Hepatocyte (in vitro differentiated cells): ENCODE measurements around the gene ATP6V1E1. TPM values are rescaled to one million over a fixed set of nuclear protein-coding genes. Genes with fewer than 3 reads are reported as not detected.

Source experiments
- DNase-seq: peaks from one replicate; pipeline ENCODE4 v3.0.0-alpha.2; 2016; ENCODE audit warnings: low spot score
- H2AFZ ChIP-seq: fragments of 200-600 bp; sonication (generic); 2 replicates; pipeline ENCODE4 v1.6.0; 2016; ENCODE audit warnings: antibody characterized with exemption, mild to moderate bottlenecking
- H3K27ac ChIP-seq: fragments of 200-600 bp; sonication (generic); 2 replicates; pipeline ENCODE4 v1.5.1; 2016; ENCODE audit warnings: mild to moderate bottlenecking
- H3K27me3 ChIP-seq: fragments of 200-600 bp; sonication (generic); 2 replicates; pipeline ENCODE4 v1.6.1; 2016
- H3K36me3 ChIP-seq: fragments of 200-600 bp; sonication (generic); replicated peaks from 2 replicates; pipeline ENCODE4 v1.5.1; 2016; ENCODE audit warnings: low read depth; ENCODE audit not compliant: insufficient read depth
- H3K4me1 ChIP-seq: fragments of 200-600 bp; sonication (generic); 2 replicates; pipeline ENCODE4 v1.5.1; 2016; ENCODE audit warnings: mild to moderate bottlenecking, moderate library complexity; ENCODE audit not compliant: insufficient read depth
- H3K4me2 ChIP-seq: fragments of 200-600 bp; sonication (generic); 2 replicates; pipeline ENCODE4 v1.6.0; 2016
- H3K4me3 ChIP-seq: fragments of 200-600 bp; sonication (generic); 2 replicates; pipeline ENCODE4 v1.5.1; 2016; ENCODE audit warnings: mild to moderate bottlenecking
- H3K79me2 ChIP-seq: fragments of 200-600 bp; sonication (generic); 2 replicates; pipeline ENCODE4 v1.6.0; 2017; ENCODE audit warnings: mild to moderate bottlenecking
- H3K9me2 ChIP-seq: fragments of 200-600 bp; sonication (generic); replicated peaks from 2 replicates; pipeline ENCODE4 v1.6.0; 2017; ENCODE audit warnings: mild to moderate bottlenecking; ENCODE audit not compliant: insufficient read depth
- H3K9me3 ChIP-seq: fragments of 200-600 bp; sonication (generic); 2 replicates; pipeline ENCODE4 v1.5.1; 2016; ENCODE audit warnings: low read depth, mild to moderate bottlenecking
- H4K20me1 ChIP-seq: fragments of 200-600 bp; sonication (generic); 2 replicates; pipeline ENCODE4 v1.6.0; 2016; ENCODE audit warnings: mild to moderate bottlenecking; ENCODE audit not compliant: insufficient read depth, poor library complexity, severe bottlenecking
- CTCF ChIP-seq: fragments of 200-600 bp; sonication (generic); IDR thresholded peaks from 2 replicates; pipeline ENCODE4 v1.5.1; 2016; ENCODE audit warnings: antibody characterized with exemption, mild to moderate bottlenecking; ENCODE audit not compliant: poor library complexity
- EZH2 ChIP-seq: fragments of 200-600 bp; sonication (generic); IDR thresholded peaks from 2 replicates; pipeline ENCODE4 v1.6.1; 2016; ENCODE audit warnings: antibody characterized with exemption, mild to moderate bottlenecking, borderline replicate concordance
- EZH2phosphoT487 ChIP-seq: fragments of 200-600 bp; sonication (generic); IDR thresholded peaks from one replicate; pipeline ENCODE4 v1.6.1; 2018; ENCODE audit warnings: antibody characterized with exemption, mild to moderate bottlenecking, low read depth, moderate library complexity; ENCODE audit not compliant: unreplicated experiment, severe bottlenecking
- WGBS: methylation state at CpG from one replicate; pipeline ENCODE4 v1.1.6; 2016; ENCODE audit warnings: low lambda C conversion rate; ENCODE audit errors: missing lambda C conversion rate; 5-methylcytosine and 5-hydroxymethylcytosine counted together
- polyA plus RNA-seq: library from polyadenylated mRNA; unstranded; fragments of >200 nt; fragmentation: Nextera tagmentation; extraction: Ambion mirVana; gene quantifications from 2 replicates; pipeline ENCODE4 v1.2.1, GENCODE V29; 2016
- total RNA-seq: library from RNA; depleted of rRNA; stranded (reverse); fragments of >200 nt; gene quantifications from 2 replicates; pipeline ENCODE4 v1.2.3, GENCODE V29; 2014

ATP6V1E1 gene
- total and polyA plus RNA-seq, 2 experiments from 2014 or later: 122 to 145 TPM

DNA sequence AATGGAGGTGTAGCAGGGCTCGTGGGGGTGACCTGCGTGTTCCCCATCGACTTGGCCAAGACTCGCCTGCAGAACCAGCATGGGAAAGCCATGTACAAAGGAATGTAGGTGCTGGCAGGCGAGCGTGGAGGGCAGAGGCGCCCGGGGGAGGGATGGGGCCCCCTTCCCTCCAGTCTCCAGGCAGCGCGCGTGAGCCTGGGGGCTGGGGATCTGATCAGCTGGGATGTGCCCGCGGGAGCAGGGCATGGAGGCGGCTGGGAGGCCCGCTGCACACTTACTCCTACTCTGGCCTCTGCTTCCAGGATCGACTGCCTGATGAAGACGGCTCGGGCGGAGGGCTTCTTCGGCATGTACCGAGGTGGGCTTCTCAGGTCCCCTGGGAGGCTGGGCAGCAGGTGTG, 47.5 kb downstream of the ATP6V1E1 start:
- H3K4me3 ChIP-seq: no peak overlapping the region
- no peaks in the 10 kb centered on the region for H3K27me3 ChIP-seq
- TF ChIP-seq EZH2 (no peak), EZH2phosphoT487 (no peak), CTCF (no peak)
- H3K9me3 ChIP-seq: no peaks in the 10 kb centered on the region
- H3K27ac ChIP-seq: no peak overlapping the region
- H3K4me2 ChIP-seq: no peak overlapping the region
- H3K9me2 ChIP-seq: no peaks in the 10 kb centered on the region
- H2AFZ ChIP-seq: no peak overlapping the region
- no peaks in the 10 kb centered on the region for H4K20me1 ChIP-seq
- H3K79me2 ChIP-seq: no peaks in the 10 kb centered on the region
- no peaks in the 10 kb centered on the region for H3K36me3 ChIP-seq
- H3K4me1 ChIP-seq: no peaks in the 10 kb centered on the region
- no peak for DNase-seq
- WGBS: 96% methylated on average over 20 of the region's 21 CpGs

DNA sequence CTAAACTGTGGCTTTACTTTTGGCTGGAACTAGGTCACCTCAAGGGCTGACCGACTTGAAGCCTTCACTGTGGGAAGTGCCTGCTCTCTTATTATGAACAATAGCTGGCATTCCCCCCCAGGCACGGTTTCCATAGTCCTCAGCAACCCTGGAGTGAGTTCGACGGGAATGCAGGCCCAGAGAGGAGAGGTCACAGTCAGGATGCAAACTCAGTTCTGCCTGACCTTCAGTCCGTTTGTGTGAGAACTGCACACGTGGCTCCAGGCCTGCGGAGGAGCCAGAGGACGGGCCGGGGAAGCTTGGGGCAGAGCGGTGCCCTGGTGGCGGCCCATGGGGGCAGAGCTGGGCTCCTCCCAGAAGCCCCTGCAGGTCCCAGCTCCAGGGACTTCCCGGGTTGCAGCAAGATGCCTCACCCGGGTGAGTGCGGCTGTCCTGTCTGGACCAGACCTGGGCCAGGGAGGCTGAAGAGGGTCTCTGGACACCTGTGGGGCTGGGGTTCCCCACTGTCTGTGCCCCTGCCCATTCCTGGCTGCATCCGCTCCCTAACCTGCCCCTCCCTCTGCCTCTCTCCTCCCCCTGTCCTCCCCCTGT, 48.0 kb downstream of the ATP6V1E1 start:
- Histone ChIP-seq H3K4me2 (no peak overlapping the region), H3K27ac (no peak overlapping the region), H3K79me2 (no peaks in the 10 kb centered on the region), H3K9me2 (no peaks in the 10 kb centered on the region), H2AFZ (no peak overlapping the region), H3K4me3 (no peak overlapping the region), H3K9me3 (no peaks in the 10 kb centered on the region), H3K27me3 (no peaks in the 10 kb centered on the region), H4K20me1 (no peaks in the 10 kb centered on the region), H3K36me3 (no peaks in the 10 kb centered on the region), H3K4me1 (no peaks in the 10 kb centered on the region)
- WGBS: 56% methylated on average over 15 of the region's 15 CpGs
- TF ChIP-seq EZH2 (no peak), CTCF (no peak), EZH2phosphoT487 (no peak)
- DNase-seq: no peak

- H3K36me3 ChIP-seq: no peaks in the 10 kb centered on the region
- TF ChIP-seq EZH2phosphoT487: no peak
- TF ChIP-seq EZH2: no peak
- no peak for TF ChIP-seq CTCF
- no peak overlapping the region for H2AFZ ChIP-seq
- no peak overlapping the region for H3K4me2 ChIP-seq
- DNase-seq: no peak
- H3K4me1 ChIP-seq: no peaks in the 10 kb centered on the region
- no peak overlapping the region for H3K27ac ChIP-seq
- H3K79me2 ChIP-seq: no peaks in the 10 kb centered on the region
- H3K9me3 ChIP-seq: no peaks in the 10 kb centered on the region
- WGBS: 90% methylated on average over 14 of the region's 14 CpGs
- no peaks in the 10 kb centered on the region for H4K20me1 ChIP-seq
- no peaks in the 10 kb centered on the region for H3K27me3 ChIP-seq
- no peak overlapping the region for H3K4me3 ChIP-seq
- no peaks in the 10 kb centered on the region for H3K9me2 ChIP-seq
Observed at GRCh38 chr22:17579535-17579981, 49.0 kb downstream of the ATP6V1E1 start.
